GM19193 (cell line): Measurements from ENCODE around the gene PADI1.

ENCODE experiments used
- POLR2A ChIP-seq: IDR thresholded peaks from 4 replicates; pipeline ENCODE4 v1.6.1; 2011; ENCODE audit not compliant: insufficient read depth, insufficient read length; ENCODE audit errors: extremely low read depth

The PADI1 gene

DNA sequence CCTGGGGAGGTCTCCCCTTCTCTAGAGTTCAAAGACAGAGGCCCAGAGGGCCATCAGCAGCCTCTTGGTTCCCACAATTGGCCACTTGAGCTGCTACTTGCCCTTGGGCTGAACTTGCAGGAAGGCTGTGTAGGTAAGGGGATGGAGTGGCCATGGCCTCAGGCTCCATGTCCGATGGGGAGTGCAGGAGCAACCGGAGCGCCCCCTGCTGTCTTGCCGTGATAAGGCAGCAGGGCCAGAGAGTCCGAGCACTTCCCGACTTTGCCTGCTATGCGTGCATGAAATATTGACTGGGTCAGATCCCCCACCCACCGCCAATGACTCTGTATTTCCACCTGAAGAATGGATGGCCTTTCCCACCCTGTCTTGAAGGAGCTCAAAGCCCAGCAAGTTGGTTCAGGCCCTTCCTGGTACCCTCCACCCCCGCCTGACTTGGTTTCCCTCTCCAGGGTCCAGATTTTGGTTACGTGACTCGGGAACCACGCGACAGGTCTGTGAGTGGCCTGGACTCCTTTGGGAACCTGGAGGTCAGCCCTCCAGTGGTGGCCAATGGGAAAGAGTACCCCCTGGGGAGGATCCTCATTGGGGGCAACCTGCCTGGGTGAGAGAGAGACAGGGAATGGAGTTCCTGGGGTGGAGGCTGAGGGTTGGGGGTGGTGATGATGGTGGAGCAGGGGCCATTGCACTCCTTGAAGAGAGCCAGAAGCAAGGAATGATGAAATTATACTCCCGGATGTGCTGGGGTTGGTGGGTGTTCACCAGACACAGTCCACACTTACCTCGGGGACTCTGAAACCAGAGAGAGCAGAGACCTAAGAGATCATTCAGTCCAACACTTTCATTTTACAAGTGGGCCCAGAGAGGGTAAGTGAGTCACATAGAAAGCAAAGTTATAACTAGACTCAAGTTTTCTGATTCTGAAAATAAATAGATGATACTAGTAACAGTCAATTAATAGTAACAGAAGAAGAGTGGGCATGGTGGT is 69.5 kb downstream of the PADI1 start:
- no peak for TF ChIP-seq POLR2A

DNA sequence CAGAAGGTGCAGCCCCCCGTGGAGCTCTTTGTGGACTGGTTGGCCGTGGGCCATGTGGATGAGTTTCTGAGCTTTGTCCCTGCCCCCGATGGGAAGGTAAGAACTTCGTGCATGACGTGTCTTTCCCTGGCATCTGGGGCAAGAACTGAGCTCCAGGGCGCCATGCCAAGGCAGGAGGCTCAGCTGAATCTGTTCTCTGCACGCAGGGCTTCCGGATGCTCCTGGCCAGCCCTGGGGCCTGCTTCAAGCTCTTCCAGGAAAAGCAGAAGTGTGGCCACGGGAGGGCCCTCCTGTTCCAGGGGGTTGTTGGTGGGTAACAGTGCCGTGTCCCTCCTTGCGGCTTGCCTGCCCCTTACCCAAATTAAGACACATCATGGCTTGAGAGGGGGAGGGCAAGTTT is 71.6 kb downstream of the PADI1 start:
- no peak for TF ChIP-seq POLR2A

DNA sequence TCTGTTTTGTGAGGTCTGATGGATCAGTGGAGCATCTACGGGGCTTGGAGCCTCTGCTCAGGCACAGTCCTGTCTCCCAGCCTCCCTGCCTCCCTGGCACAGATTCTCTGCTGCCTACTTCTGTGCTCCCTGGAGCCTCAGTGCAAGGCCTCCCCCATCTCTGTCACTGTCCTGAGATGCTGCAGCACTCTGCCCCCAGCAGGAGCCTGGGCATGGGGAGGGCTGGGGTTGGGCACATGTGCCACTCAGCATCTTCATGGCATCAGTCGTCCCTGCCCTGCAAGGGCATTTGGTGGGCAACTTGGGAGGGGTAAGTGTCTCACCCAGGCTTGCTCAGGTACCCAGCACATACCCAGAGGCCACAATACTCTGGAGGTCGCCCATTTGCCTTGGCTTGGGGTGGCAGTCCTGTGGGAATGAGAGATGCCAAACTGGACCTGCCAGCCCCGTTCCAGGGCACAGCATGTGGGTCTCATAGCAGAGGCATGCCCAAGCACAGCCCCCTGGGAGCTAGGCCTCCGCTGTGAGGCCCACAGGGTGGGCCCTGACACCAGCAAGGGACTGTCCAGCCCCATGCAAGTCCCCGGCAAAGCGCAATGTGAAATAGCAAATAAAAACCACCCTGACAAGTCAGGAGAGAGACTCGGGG is 72.7 kb downstream of the PADI1 start:
- no peak for TF ChIP-seq POLR2A

DNA sequence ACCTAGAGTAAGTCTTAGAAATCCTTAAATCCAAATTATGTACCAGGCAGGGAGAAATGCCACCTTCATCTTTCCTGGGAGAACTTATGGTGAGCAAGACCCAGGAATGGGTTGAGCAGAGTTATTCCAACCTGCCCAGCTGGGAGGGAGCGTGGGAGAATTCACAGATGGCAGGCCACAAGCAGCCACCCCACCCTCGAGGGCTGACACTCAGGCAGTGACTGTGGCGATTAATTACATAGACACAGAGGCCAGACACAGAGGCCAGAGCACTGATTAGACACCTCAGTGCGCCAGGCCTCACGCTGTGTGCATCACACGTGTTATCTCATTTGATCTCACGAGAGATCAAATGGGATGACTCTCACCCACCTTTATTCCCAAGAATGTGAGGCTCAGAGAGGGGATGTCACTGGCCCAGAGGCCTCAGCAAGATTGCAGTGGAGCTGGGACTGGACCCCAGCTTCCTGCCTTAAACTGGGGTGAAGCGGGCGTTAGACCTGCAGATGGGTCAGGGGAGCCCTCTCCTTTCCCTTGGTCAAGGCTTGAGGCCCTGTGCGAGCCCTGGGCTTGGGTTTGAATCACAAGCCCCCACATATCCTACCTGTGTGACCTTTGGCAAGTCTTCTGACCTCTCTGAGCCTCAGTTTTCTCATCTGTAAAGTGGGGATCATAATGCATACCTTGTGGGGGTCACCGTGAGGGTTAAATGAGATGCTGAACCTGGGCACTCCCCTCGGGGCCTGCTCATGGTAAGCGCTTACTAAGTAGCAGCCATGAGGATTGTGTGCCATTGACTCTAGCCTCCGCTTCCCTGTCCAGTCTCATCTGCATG is 74.3 kb downstream of the PADI1 start:
- no peak for TF ChIP-seq POLR2A

DNA sequence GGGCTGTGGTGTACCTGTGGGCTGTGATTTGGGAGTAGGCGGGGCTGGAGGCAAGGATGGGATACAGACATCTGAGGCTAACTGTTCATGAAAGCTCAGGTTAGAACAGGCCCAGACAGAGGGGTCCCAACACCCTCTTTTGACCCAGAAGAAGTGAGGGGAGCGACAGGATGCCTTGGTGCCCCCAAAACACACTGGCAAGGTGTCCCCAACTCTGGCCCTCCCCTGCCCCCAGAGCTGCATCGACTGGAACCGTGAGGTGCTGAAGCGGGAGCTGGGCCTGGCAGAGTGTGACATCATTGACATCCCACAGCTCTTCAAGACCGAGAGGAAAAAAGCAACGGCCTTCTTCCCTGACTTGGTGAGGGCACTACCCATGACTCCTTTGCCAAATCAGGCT is 75.5 kb downstream of the PADI1 start:
- TF ChIP-seq POLR2A = no peak

DNA sequence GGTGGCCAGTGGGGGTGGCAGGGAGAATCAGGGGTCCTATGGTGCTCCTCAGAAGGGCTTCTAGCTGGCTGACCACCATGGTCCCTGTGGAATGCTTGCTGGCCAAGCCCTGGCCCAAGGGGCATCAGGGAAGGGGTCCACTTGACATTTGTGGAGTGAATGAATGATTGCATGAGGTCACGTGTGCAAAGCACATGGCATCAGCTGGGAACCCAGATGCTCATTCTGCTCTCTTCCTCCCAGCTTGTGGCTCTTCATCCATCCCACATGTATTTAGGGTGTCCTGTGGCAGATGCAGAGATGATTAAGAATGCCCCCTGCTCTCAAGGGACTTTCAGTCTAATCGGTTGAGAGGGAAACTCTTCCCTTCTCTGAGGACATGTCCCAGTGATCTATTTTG is 76.0 kb downstream of the PADI1 start:
- TF ChIP-seq POLR2A = no peak

DNA sequence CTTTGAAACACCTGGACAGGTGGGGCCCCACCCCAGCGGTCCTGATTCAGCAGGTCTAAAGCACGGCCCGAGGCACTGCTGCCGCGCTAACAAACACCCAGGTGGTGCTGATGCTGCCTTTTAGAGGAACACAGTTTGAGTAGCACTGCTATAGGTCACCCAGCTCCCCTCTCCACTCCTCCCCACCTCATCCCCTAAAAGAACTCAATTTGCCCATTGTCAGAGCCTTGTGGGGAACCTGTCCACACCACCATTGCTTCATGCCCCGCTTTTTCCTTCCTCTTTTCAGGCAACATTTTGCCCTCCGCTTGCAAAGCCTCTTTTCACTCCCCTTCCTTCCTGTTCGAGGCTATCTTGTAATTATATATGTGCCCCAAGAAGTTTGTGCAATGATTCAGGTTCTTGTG is 76.8 kb downstream of the PADI1 start:
- TF ChIP-seq POLR2A = no peak

DNA sequence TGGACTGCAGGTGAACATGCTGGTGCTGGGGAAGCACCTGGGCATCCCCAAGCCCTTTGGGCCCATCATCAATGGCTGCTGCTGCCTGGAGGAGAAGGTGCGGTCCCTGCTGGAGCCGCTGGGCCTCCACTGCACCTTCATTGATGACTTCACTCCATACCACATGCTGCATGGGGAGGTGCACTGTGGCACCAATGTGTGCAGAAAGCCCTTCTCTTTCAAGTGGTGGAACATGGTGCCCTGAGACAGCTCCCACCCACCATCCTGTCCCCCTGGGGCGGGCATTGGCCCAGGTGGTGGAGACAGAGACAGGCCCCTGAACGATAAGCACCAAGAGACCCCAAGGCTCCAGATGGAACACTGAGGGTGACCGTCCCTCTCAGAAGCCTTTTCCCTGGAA is 77.9 kb downstream of the PADI1 start:
- no peak for TF ChIP-seq POLR2A

DNA sequence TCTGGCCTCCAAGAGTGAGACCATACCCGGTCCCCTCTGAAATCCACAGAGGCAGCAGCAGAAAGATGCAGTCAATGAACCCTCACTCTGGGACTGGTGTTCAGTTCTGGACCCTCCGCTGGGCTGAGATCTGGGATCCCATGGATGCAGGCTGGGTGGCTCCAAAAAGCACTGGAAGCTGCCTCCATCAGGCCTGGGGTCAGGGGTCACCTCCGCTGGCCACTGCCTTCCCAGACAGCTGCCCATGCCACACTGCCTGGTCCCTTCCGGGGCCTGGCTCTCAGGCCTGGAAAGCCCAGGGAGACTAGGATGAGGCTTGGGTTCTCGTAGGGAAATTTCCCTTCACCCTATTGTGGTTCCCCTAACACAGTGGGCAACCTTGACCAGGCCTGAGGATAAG is 81.7 kb downstream of the PADI1 start:
- no peak for TF ChIP-seq POLR2A

DNA sequence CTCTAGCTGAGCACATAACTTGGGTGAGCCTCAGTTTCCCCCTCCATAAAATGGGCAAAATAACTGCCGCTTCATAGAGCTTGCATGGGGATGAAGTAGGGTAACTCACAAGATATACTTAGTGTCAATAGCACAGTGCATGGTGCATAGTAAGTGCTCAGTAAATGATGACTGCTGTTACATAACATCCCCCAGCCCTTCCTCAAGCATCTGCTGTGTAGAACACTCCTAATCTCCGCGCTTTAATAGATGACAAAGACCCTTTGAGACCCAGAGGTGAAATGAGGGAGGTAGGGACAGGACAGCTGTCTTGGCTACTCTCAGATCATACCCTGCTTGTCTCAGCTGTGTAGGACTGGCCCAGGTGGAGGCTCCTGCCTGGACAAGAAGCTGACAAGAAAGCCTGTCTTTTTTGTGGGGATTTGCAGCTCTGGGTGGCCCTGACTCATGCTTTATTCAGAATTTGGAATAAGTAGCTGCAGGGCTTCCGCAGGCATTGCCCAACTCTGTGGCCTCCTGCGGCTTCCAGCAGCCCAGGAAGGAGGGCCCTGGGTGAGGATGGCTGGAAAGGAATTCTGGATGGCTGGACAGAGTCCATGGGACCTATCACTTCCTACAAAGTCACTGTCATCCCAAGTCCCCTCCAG is 82.3 kb downstream of the PADI1 start:
- TF ChIP-seq POLR2A = no peak

DNA sequence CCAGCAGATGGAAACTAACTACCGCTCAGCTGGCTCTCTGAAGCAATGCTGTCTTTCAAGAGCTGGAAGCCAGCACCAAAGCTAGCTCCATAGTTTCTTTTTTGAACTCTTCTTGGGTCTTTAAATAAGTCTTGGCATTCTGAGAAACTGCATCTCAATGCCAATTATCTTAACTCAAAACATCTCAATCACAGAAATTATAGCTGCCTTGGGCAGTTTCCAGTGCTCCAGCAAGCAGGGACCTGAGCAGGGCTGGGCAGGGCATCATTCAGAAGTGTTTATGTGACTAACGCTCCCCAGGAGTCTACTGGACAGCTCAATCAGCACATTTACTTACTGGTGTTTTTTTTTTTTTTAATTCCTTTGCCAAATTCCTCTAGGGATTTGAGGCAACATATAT is 84.8 kb downstream of the PADI1 start:
- TF ChIP-seq POLR2A = no peak

DNA sequence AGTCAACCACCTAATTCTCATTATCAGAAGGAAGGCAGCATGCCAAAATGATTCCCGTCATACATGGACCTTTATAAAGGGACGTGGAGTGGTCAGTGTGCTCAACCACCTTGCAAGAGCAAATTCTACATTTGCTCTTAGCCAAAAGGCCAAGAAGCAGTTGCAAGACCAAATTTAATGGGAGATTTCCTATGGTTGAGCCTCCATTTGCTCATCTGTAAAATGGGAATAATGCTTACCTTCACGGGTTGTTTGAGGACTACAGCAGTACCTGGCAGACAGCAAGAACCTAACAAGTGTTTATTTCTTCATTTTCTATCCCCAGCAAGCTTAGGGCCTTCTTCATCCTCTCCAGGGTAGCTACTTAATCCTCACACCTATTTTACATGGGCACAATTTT is 85.6 kb downstream of the PADI1 start:
- no peak for TF ChIP-seq POLR2A

DNA sequence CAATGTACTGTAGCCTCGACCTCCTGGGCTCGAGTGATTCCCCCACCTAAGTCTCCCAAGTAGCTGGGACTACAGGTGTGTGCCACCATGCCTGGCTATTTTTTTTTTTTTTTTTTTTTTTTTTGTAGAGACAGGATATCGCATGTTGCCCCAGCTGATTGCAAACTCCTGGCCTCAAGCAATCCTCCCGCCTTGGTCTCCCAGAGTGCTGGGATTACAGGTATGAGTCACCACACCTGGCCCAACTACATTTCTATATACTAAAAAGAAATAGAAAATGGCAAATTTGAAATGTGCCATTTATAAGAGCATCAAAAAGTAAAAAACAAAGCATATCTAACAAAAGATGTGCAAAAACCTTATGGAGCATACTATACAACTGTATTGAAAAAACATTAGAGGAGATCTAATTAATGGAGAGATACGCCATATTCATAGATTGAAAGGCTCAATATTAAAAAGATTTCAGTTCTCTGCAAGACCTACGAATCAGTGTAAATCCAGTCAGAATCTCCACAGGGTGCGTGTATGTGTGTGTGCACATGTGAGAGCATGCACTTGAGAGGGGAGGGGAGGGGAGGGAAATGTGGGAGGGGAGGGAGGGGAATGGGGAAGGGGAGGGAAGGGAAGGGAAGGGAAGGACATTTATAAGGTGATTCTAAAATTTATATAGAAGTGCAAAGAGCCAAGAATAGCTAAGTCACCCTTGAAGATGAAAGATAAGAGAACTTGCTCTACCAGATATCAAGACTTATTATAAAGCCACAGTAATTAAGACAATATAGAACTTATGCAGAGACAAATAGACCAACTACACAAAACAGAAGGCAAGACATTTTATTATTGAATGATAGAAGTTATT is 87.6 kb downstream of the PADI1 start:
- TF ChIP-seq POLR2A = no peak
